ENCODE results near the gene KANSL1L. TPM values are rescaled to one million over a fixed set of nuclear protein-coding genes. Genes with fewer than 3 reads are reported as not detected.

The KANSL1L gene
- total RNA-seq, 4 donors from 2014 or later: 25.1 to 41.5 (median 30.0) TPM

DNA sequence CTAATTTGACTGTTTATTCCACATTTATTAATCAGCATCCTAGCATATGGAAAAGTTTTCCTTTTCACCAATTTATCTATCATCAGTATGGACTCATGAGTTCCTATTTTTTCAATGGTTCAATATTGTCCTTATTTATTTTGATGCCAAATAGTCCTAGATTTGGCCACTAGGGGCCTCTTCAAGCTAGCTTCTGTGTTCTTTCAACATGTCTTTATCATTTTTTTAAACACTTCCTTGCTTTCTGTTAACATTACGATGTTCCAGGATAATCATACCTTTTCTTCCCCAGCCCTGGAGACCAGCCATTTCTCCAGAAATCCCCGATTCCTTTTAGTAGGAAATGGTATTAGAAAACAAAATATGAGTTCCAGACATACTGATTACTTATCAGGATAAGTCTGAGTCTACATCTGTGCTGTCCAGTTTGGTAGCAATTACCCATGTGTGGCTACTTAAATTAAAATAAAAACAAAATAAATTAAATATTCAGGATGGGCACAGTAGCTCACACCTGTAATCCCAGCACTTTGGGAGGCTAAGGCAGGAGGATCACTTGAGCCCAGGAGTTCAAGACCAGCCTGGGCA is 98.2 kb downstream of the KANSL1L start:
- Histone ChIP-seq H3K9me3 (no peaks in the 10 kb centered on the region), H3K27me3 (no peaks in the 10 kb centered on the region), H3K4me1 (peaks cover 0 to 3% (median 0%) of the 10 kb centered on the region in 4 donors), H3K4me3 (no peak overlapping the region), H3K27ac (replicated peaks in 1 of 4) (no peak overlapping the region), H3K36me3 (no peaks in the 10 kb centered on the region)
- intact Hi-C loops (cut with DNase I): loop anchor here (2.0 kb wide), 1 partner anchor 124 kb away; no protein-coding TSS in a partner anchor
- peak; percentile 37 to 54 (median 38) for TF ChIP-seq CTCF (IDR thresholded peaks at IDR 0.05)
- TF ChIP-seq POLR2A (IDR thresholded peaks at IDR 0.05; ENCODE audit: low read depth): no peak
- DNase-seq (ENCODE audit: extremely low spot score): no peak
- 29% methylated on average over 2 of the region's 2 CpGs for WGBS

GRCh38 chr2:210072493-210072892 is 98.7 kb downstream of the KANSL1L start:
- no peak for DNase-seq (ENCODE audit: extremely low spot score)

GRCh38 chr2:210063306-210063705 is 107.9 kb downstream of the KANSL1L start:
- no peak overlapping the region for H3K4me3 ChIP-seq
- no peaks in the 10 kb centered on the region for H3K9me3 ChIP-seq
- no peak overlapping the region for H3K27ac ChIP-seq (replicated peaks in 1 of 4)
- no peak for DNase-seq (ENCODE audit: extremely low spot score)
- 100% methylated on average over 1 of the region's 2 CpGs for WGBS
- peaks cover 0 to 22% (median 7%) of the 10 kb centered on the region in 4 donors for H3K36me3 ChIP-seq
- TF ChIP-seq POLR2A (IDR thresholded peaks at IDR 0.05; ENCODE audit: low read depth) (no peak), POLR2AphosphoS5 (IDR thresholded peaks at IDR 0.05) (no peak), EP300 (IDR thresholded peaks at IDR 0.05) (no peak), CTCF (IDR thresholded peaks at IDR 0.05) (no peak)
- H3K27me3 ChIP-seq: no peaks in the 10 kb centered on the region
- intact Hi-C loops (cut with DNase I): no loop called here
- no peaks in the 10 kb centered on the region for H3K4me1 ChIP-seq

More at GRCh38 chr2:210072493-210072892, 98.7 kb downstream of the KANSL1L start:
- Histone ChIP-seq H3K27ac (replicated peaks in 1 of 4) (no peak overlapping the region), H3K36me3 (no peaks in the 10 kb centered on the region), H3K4me1 (peaks cover 0 to 3% (median 0%) of the 10 kb centered on the region in 4 donors), H3K4me3 (no peak overlapping the region), H3K9me3 (no peaks in the 10 kb centered on the region), H3K27me3 (no peaks in the 10 kb centered on the region)
- no peak for TF ChIP-seq CTCF (IDR thresholded peaks at IDR 0.05)
- TF ChIP-seq EP300 (IDR thresholded peaks at IDR 0.05): no peak
- no peak for TF ChIP-seq POLR2A (IDR thresholded peaks at IDR 0.05; ENCODE audit: low read depth)
- TF ChIP-seq POLR2AphosphoS5 (IDR thresholded peaks at IDR 0.05): no peak
- 96% methylated on average over 4 of the region's 5 CpGs for WGBS
- intact Hi-C loops (cut with DNase I): loop anchor here (2.0 kb wide), 1 partner anchor 124 kb away; no protein-coding TSS in a partner anchor

DNA sequence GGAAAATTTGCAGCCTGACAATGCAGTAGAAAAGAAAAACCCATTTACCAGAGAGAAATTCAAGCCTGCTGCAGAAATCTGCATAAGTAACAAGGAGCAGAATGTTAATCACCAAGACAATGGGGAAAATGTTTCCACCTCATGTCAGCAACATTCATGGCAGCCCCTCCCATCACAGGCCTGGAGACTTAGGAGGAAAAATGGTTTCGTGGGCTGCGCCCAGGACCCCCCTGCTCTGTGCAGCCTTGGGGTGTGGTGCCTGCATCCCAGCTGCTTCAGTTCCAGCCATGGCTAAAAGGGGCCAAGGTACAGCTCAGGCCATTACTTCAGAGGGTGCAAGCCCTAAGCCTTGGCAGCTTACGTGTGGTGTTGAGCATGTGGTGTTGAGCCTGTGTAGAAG is 115.4 kb downstream of the KANSL1L start:
- 100% methylated on average over 1 of the region's 3 CpGs for whole genome bisulfite sequencing
- intact Hi-C loops (cut with DNase I): no loop called here
- no peak for TF ChIP-seq POLR2A (IDR thresholded peaks at IDR 0.05; ENCODE audit: low read depth)
- H3K36me3 ChIP-seq: peaks cover 0 to 22% (median 3%) of the 10 kb centered on the region in 4 donors
- peaks cover 0 to 13% (median 6%) of the 10 kb centered on the region in 4 donors for H3K9me3 ChIP-seq
- no peaks in the 10 kb centered on the region for H3K27me3 ChIP-seq
- DNase-seq (ENCODE audit: extremely low spot score): no peak
- H3K4me3 ChIP-seq: no peak overlapping the region
- no peaks in the 10 kb centered on the region for H3K4me1 ChIP-seq
- no peak overlapping the region for H3K27ac ChIP-seq (replicated peaks in 1 of 4)

GRCh38 chr2:210054696-210055095 is 116.5 kb downstream of the KANSL1L start:
- Histone ChIP-seq H3K36me3 (peaks cover 0 to 22% (median 3%) of the 10 kb centered on the region in 4 donors), H3K9me3 (peaks cover 0 to 13% (median 6%) of the 10 kb centered on the region in 4 donors), H3K27ac (replicated peaks in 1 of 4) (no peak overlapping the region), H3K27me3 (no peaks in the 10 kb centered on the region), H3K4me1 (peaks cover 0 to 7% (median 1%) of the 10 kb centered on the region in 4 donors), H3K4me3 (no peak overlapping the region)
- intact Hi-C loops (cut with DNase I): no loop called here
- TF ChIP-seq POLR2A (IDR thresholded peaks at IDR 0.05; ENCODE audit: low read depth): no peak
- TF ChIP-seq EP300 (IDR thresholded peaks at IDR 0.05): no peak
- WGBS: 100% methylated on average over 1 of the region's 1 CpG
- no peak for DNase-seq (ENCODE audit: extremely low spot score)
